A549 (cell line): Measurements from ENCODE around the gene UBAP2L. TPM values are rescaled to one million over a fixed set of nuclear protein-coding genes. Genes with fewer than 3 reads are reported as not detected.

Source experiments
- ATAC-seq, 2 experiments: fragments of 200-7000 bp in 1 of 2; fragments of >200 bp in 1 of 2; cut with Nextera tagmentation in 1 of 2; cut with Tn5 transposase in 1 of 2; 3 replicates each; pipeline versions ENCODE4 v1.8.0 to v1.9.1; 2018 to 2020; ENCODE audit warnings: mild to moderate bottlenecking in 1 of 2, moderate library complexity in 1 of 2
- CTCF ChIA-PET: fragments of 300-600 bp; sonication (Branson Sonifier 250); formaldehyde crosslinking; extraction: SDS; loops from one replicate; lab custom pipeline; 2021; ENCODE audit warnings: antibody characterized with exemption, inconsistent platforms; lab: Yijun Ruan, JAX
- POLR2A ChIA-PET: fragments of 350-600 bp; formaldehyde crosslinking; extraction: SDS; loops from one replicate; lab custom pipeline; 2021; ENCODE audit warnings: antibody characterized with exemption, inconsistent platforms; lab: Yijun Ruan, JAX
- DNase-seq, 2 experiments: peaks; one replicate each; pipeline versions ENCODE4 v3.0.0 to v3.0.0-alpha.2; 2011 to 2016; ENCODE audit warnings: low read depth in 1 of 2, low spot score in 1 of 2
- FAIRE-seq: peaks from 2 replicates; lab custom pipeline; 2011; peaks lifted over from hg19 to GRCh38; lab: Jason Lieb, UNC
- H3K27ac ChIP-seq, 2 experiments: fragments of >200 bp; sonication (Bioruptor Twin); formaldehyde crosslinking; 3 replicates each; pipeline ENCODE4 v1.5.1; 2016 to 2017
- H3K4me1 ChIP-seq: fragments of >200 bp; sonication (Bioruptor Twin); formaldehyde crosslinking; 3 replicates; pipeline ENCODE4 v1.6.1; 2016
- H3K4me2 ChIP-seq: fragments of >200 bp; sonication (Bioruptor Twin); formaldehyde crosslinking; 3 replicates; pipeline ENCODE4 v1.6.1; 2016
- H3K4me3 ChIP-seq: fragments of >200 bp; sonication (Bioruptor Twin); formaldehyde crosslinking; 3 replicates; pipeline ENCODE4 v1.5.1; 2016
- H3K9me3 ChIP-seq: fragments of >200 bp; sonication (Bioruptor Twin); formaldehyde crosslinking; 3 replicates; pipeline ENCODE4 v1.6.1; 2016
- BHLHE40 ChIP-seq: IDR thresholded peaks from 2 replicates; pipeline ENCODE4 v1.6.1; 2012; ENCODE audit warnings: low read depth, low read length, inconsistent platforms
- CBX8 ChIP-seq: fragments of 200-600 bp; sonication (generic); IDR thresholded peaks from 2 replicates; pipeline ENCODE4 v1.6.1; 2016
- CEBPB ChIP-seq, 2 experiments: fragments of >200 bp in 1 of 2; sonication (Bioruptor Twin) in 1 of 2; formaldehyde crosslinking in 1 of 2; IDR thresholded peaks; 2 replicates each; pipeline ENCODE4 v1.6.1; 2012 to 2016
- CHD4 ChIP-seq: fragments of 200-600 bp; sonication (generic); IDR thresholded peaks from 2 replicates; pipeline ENCODE4 v1.6.1; 2016; ENCODE audit warnings: antibody characterized with exemption, mild to moderate bottlenecking, borderline replicate concordance
- E2F6 ChIP-seq: IDR thresholded peaks from 2 replicates; pipeline ENCODE4 v1.6.1; 2012; ENCODE audit warnings: low read depth, borderline replicate concordance
- EHF ChIP-seq: fragments of 250-450 bp; sonication (Bioruptor Pico); IDR thresholded peaks from 2 replicates; pipeline ENCODE4 v1.5.0; 2020; ENCODE audit warnings: mild to moderate bottlenecking
- EP300 ChIP-seq, 2 experiments: fragments of >200 bp; sonication (Bioruptor Twin); formaldehyde crosslinking; IDR thresholded peaks; 2 replicates in 1 of 2; 3 replicates in 1 of 2; pipeline ENCODE4 v1.6.1; 2016 to 2017
- ESRRA ChIP-seq: fragments of 150-350 bp; IDR thresholded peaks from 2 replicates; pipeline ENCODE4 v1.6.1; 2014; ENCODE audit warnings: mild to moderate bottlenecking, low read length, borderline replicate concordance
- FOSB ChIP-seq: fragments of 250-450 bp; sonication (Bioruptor Pico); IDR thresholded peaks from 2 replicates; pipeline ENCODE4 v1.5.0; 2020; ENCODE audit warnings: mild to moderate bottlenecking, moderate library complexity
- FOSL2 ChIP-seq, 2 experiments: fragments of 450-650 bp in 1 of 2; fragments of >200 bp in 1 of 2; sonication (Bioruptor Twin) in 1 of 2; formaldehyde crosslinking; IDR thresholded peaks; 2 replicates each; pipeline versions ENCODE4 v1.5.0 to v1.6.1; 2016 to 2020; ENCODE audit warnings: mild to moderate bottlenecking in 1 of 2, moderate library complexity in 1 of 2
- GATA3 ChIP-seq: IDR thresholded peaks from 2 replicates; pipeline ENCODE4 v1.6.1; 2012; ENCODE audit warnings: borderline replicate concordance
- JUN ChIP-seq, 2 experiments: fragments of >200 bp; sonication (Bioruptor Twin); formaldehyde crosslinking; IDR thresholded peaks; 2 replicates in 1 of 2; 3 replicates in 1 of 2; pipeline ENCODE4 v1.6.1; 2016 to 2017
- KDM1A ChIP-seq: fragments of 200-600 bp; sonication (generic); IDR thresholded peaks from 2 replicates; pipeline ENCODE4 v1.6.1; 2016; ENCODE audit warnings: low read depth, mild to moderate bottlenecking
- NFE2L2 ChIP-seq: fragments of 150-350 bp; conservative IDR thresholded peaks from 2 replicates; pipeline ENCODE4 v1.6.1; 2014; ENCODE audit warnings: low read length
- NPAS2 ChIP-seq: fragments of 250-450 bp; sonication (Bioruptor Pico); IDR thresholded peaks from 2 replicates; pipeline ENCODE4 v1.8.0; 2022; ENCODE audit warnings: mild to moderate bottlenecking, moderate library complexity, borderline replicate concordance
- POLR2AphosphoS2 ChIP-seq: conservative IDR thresholded peaks from 2 replicates; pipeline ENCODE4 v1.6.1; 2012; ENCODE audit warnings: low read length, improper control_type of control experiment, inconsistent platforms
- RCOR1 ChIP-seq: fragments of 150-350 bp; IDR thresholded peaks from 2 replicates; pipeline ENCODE4 v1.6.1; 2014; ENCODE audit warnings: antibody characterized with exemption, low read length, low read depth
- RNF2 ChIP-seq: fragments of 200-600 bp; sonication (generic); IDR thresholded peaks from 2 replicates; pipeline ENCODE4 v1.6.1; 2016; ENCODE audit warnings: low read depth, mild to moderate bottlenecking, antibody characterized with exemption, moderate library complexity, borderline replicate concordance
- SMC3 ChIP-seq: fragments of >200 bp; sonication (Bioruptor Twin); formaldehyde crosslinking; IDR thresholded peaks from 3 replicates; pipeline ENCODE4 v1.6.1; 2018; ENCODE audit warnings: inconsistent platforms
- SREBF2 ChIP-seq: fragments of 450-650 bp; IDR thresholded peaks from 2 replicates; pipeline ENCODE4 v1.6.1; 2014; ENCODE audit warnings: mild to moderate bottlenecking, moderate library complexity
- WGBS: methylation state at CpG from one replicate; pipeline ENCODE4 v1.1.6; 2017; ENCODE audit errors: missing lambda C conversion rate; 5-methylcytosine and 5-hydroxymethylcytosine counted together
- polyA plus RNA-seq, 4 experiments: library from polyadenylated mRNA; depleted of rRNA in 3 of 4; stranded (reverse); fragments of >200 nt; fragmentation: RNase III in 1 of 4; extraction: RNeasy Plus Mini Kit Qiagen cat#74134 plus additional on column Dnase treatment in 1 of 4; gene quantifications; 2 replicates in 3 of 4; 3 replicates in 1 of 4; pipeline ENCODE4 v1.2.3, GENCODE V29; 2011 to 2017
- TF ChIP-seq, protein P1 (sequence below): fragments of 450-650 bp; IDR thresholded peaks from 2 replicates; pipeline ENCODE4 v1.6.1; 2014; ENCODE audit warnings: antibody characterized with exemption
- TF ChIP-seq, protein P2 (sequence below): fragments of 250-450 bp; sonication (Bioruptor Pico); IDR thresholded peaks from 2 replicates; pipeline ENCODE4 v1.5.0; 2020; ENCODE audit warnings: low read depth, mild to moderate bottlenecking, moderate library complexity
- TF ChIP-seq, protein P3 (sequence below): fragments of >200 bp; sonication (Bioruptor Twin); formaldehyde crosslinking; IDR thresholded peaks from 2 replicates; pipeline ENCODE4 v1.6.1; 2016

The UBAP2L gene
- polyA plus RNA-seq, 2 of the 4 experiments (the other 2 are of a cell fraction), result 169 TPM

GRCh38 chr1:154190550-154190949 is 30.2 kb upstream of the UBAP2L start:
- Histone ChIP-seq H3K4me3 (no peak overlapping the region), H3K4me1 (peaks cover 6% of the 10 kb centered on the region; the same call in 1 of the 3 replicates), H3K4me2 (no peak overlapping the region), H3K27ac (no peak overlapping the region), H3K9me3 (no peaks in the 10 kb centered on the region)
- ATAC-seq, result no peak
- WGBS, result 0% methylated on average over 1 of the region's 1 CpG
- TF ChIP-seq JUN (IDR thresholded peaks at IDR 0.05), result no peak
- TF ChIP-seq CBX8, result no peak
- no peak for TF ChIP-seq NPAS2 (CRISPR knock-in tag)
- no peak for TF ChIP-seq EP300 (IDR thresholded peaks at IDR 0.05)
- no peak for TF ChIP-seq ESRRA
- no peak for TF ChIP-seq GATA3
- TF ChIP-seq E2F6, result no peak
- no peak for FAIRE-seq
- ChIA-PET CTCF (interaction anchor here (1.1 to 3.5 kb wide), 5 partner anchors 9 to 356 kb away, joined by 3 to 17 read pairs (median 3); no protein-coding TSS in a partner anchor), POLR2A (no interaction called here)
- no peak for DNase-seq

DNA sequence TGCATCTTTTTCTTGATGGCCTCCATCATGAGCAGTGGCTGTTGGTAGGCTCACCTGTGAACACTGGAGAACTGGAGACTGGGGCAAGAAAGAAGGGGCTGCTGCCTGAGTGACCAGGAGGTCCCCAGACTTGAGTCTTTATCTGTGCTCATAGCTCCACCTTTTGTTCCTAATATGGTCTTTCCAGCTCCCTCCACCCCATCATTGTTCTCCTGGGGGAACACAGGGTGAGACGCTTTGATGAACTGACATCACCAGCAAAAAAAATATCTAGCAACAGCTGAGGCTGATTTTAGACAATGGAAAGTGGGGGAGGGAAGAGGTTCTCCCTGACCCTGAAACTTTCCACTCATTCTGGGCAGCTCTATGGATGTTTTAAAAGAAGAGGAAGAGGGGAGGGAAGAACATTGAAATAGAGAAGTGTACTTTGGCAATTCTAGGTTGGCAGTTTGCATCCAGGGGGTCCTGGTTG is 28.7 kb upstream of the UBAP2L start, which contains the start of gene TPM3:
TSS of gene TPM3 (minus strand) at position 111 of the 472 bp plus-strand sequence. CDS start at position 29, 82 bp downstream.
- no peak within 1 kb of the TSS for H3K4me3 ChIP-seq
- ATAC-seq (no peak), DNase-seq (no peak)
- H3K9me3 ChIP-seq, result no peaks in the 10 kb centered on the region
- no peak within 1 kb of the TSS for H3K27ac ChIP-seq
- CTCF ChIA-PET, result interaction anchor here (1.3 to 1.4 kb wide), 3 partner anchors 24 to 80 kb away, joined by 3 to 6 read pairs (median 4); no protein-coding TSS in a partner anchor
- TF ChIP-seq, protein P1, sequence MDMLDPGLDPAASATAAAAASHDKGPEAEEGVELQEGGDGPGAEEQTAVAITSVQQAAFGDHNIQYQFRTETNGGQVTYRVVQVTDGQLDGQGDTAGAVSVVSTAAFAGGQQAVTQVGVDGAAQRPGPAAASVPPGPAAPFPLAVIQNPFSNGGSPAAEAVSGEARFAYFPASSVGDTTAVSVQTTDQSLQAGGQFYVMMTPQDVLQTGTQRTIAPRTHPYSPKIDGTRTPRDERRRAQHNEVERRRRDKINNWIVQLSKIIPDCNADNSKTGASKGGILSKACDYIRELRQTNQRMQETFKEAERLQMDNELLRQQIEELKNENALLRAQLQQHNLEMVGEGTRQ, result no peak
- TF ChIP-seq POLR2AphosphoS2, result no peak
- no peak for TF ChIP-seq E2F6
- TF ChIP-seq, protein P2, sequence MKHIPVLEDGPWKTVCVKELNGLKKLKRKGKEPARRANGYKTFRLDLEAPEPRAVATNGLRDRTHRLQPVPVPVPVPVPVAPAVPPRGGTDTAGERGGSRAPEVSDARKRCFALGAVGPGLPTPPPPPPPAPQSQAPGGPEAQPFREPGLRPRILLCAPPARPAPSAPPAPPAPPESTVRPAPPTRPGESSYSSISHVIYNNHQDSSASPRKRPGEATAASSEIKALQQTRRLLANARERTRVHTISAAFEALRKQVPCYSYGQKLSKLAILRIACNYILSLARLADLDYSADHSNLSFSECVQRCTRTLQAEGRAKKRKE, result no peak
- TF ChIP-seq FOSB (CRISPR knock-in tag), result no peak
- TF ChIP-seq NFE2L2, result no peak
- TF ChIP-seq, protein P3, sequence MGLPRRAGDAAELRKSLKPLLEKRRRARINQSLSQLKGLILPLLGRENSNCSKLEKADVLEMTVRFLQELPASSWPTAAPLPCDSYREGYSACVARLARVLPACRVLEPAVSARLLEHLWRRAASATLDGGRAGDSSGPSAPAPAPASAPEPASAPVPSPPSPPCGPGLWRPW, result no peak
- no peak for TF ChIP-seq FOSL2 (IDR thresholded peaks at IDR 0.05)
- TF ChIP-seq FOSL2 (CRISPR knock-in tag; IDR thresholded peaks at IDR 0.05), result no peak
- TF ChIP-seq CEBPB (IDR thresholded peaks at IDR 0.05), result no peak
- TF ChIP-seq EP300 (IDR thresholded peaks at IDR 0.05), result no peak
- no peak for TF ChIP-seq JUN (IDR thresholded peaks at IDR 0.05)
- no peak for TF ChIP-seq RCOR1
- TF ChIP-seq BHLHE40, result no peak
- no peak for TF ChIP-seq CBX8
- no peak for TF ChIP-seq EHF (CRISPR knock-in tag)
- no peak for TF ChIP-seq SREBF2
- no peak for TF ChIP-seq KDM1A
- TF ChIP-seq CHD4, result no peak
- no peak for TF ChIP-seq RNF2
- TF ChIP-seq SMC3, result no peak
- TF ChIP-seq, all 56 proteins: peak for 0
- 5% methylated on average over 1 of the region's 1 CpG for WGBS
- POLR2A ChIA-PET, result interaction anchor here (0.6 kb wide), 1 partner anchor 28 kb away, joined by 3 read pairs; a partner anchor contains a TSS
- FAIRE-seq, result no peak
- Histone ChIP-seq H3K4me2 (no peak within 1 kb of the TSS), H3K4me1 (peaks cover 3% of the 10 kb centered on the region; the same call in 1 of the 3 replicates)
